Keratinocyte (primary cell): ENCODE measurements around the gene KDM1B.

Source experiments
- CTCF ChIP-seq, 3 experiments: IDR thresholded peaks in 1 of 3; conservative IDR thresholded peaks in 1 of 3; optimal IDR thresholded peaks in 1 of 3; 2 replicates in 2 of 3; 3 replicates in 1 of 3; pipeline versions ENCODE3 to v1.5.1; 2011; ENCODE audit warnings: low read length in 3 of 3, mild to moderate bottlenecking in 3 of 3, moderate library complexity in 2 of 3, control low read depth in 1 of 3, inconsistent platforms in 1 of 3; ENCODE audit not compliant: insufficient read depth in 2 of 3; ENCODE audit errors: extremely low read depth in 1 of 3
- EZH2 ChIP-seq: IDR thresholded peaks from one replicate; pipeline ENCODE4 v1.6.1; 2012; ENCODE audit warnings: inconsistent platforms, mild to moderate bottlenecking, low read length, moderate library complexity

DNA sequence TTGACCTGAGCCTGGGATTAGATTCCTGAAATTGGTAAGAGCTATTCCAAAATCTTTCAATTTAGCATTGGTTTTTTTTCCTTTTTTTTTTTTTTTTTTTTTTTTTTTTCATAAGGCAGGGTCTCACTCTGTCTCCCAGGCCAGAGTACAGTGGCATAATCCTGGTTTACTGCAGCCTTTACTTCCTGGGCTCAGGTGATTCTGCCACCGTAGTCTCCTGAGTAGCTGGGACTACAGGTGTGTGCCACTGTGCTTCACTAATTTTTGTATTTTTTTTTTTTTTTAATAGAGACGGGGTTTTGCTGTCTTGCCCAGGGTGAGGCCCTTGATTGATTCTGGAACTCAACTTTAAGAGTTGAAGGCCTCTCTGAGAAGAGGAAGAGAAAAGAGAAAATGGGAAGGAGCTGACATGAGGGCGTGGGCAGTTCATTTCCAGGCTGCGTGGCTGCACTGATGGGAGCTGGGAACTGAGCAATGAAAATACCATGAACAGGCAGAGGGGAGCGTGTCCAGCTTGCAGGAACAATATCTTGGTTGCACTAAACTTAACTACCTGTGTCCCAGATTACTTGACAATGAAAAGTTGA is 24.6 kb downstream of the KDM1B start:
- no peak for TF ChIP-seq CTCF (optimal IDR thresholded peaks at IDR 0.05 in 1 of 3, IDR thresholded peaks at IDR 0.05 in 1 of 3, conservative IDR thresholded peaks at IDR 0.05 in 1 of 3; ENCODE audit: extremely low read depth in 1 of 3, insufficient read depth in 2 of 3, low read length in 3 of 3)
- no peak for TF ChIP-seq EZH2
